DND-41 (cell line): Measurements from ENCODE around the gene TEAD1.

Experiments
- EZH2 ChIP-seq: IDR thresholded peaks from 3 replicates; pipeline ENCODE4 v1.6.1; 2012; ENCODE audit warnings: borderline replicate concordance, low read depth, mild to moderate bottlenecking, moderate library complexity, low read length, inconsistent platforms; ENCODE audit not compliant: severe bottlenecking
- TF ChIP-seq, protein P1 (sequence below): IDR thresholded peaks from 2 replicates; pipeline ENCODE4 v1.5.1; 2012; ENCODE audit warnings: borderline replicate concordance, low read length, moderate library complexity, mild to moderate bottlenecking; ENCODE audit not compliant: poor library complexity, severe bottlenecking; ENCODE audit errors: extremely low read depth

DNA sequence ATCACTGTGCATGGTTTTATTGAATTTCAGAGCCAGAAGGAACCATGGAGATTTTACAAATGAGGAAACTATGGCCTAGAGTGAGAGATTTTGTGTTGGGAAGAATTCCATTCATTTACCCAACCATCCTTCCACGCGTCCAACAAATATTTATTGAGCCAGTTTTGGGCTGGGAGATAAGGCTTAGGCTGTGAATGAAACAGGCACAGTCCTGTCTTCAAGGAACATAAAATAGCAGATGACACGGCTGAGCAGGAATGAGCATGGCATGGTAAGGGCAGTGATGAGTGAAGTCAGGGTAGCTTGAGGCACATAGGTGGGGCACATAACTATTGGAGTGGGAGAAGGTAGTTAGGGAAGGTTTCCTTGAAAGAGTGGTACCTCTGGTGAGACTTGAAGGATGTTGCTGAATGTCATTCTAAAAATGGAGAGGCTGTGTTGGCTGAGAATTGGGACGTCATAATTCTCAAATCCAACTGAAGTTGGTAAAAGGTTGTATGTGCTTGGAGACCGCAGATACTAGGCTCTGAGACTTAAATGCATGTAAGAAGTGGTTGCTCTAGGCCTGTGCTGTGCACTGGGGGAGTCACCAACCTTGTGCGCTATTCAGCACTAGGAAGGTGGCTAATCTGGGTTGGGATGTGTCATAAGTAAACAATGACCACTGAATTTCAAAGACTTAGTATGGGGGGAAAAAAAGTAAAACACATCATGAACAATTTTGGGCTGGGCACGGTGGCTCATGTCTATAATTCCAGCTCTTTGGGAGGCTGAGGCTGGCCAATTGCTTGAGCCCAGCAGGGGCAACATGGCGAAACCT lies 51.9 kb downstream of the TEAD1 start:
- TF ChIP-seq, protein P1, sequence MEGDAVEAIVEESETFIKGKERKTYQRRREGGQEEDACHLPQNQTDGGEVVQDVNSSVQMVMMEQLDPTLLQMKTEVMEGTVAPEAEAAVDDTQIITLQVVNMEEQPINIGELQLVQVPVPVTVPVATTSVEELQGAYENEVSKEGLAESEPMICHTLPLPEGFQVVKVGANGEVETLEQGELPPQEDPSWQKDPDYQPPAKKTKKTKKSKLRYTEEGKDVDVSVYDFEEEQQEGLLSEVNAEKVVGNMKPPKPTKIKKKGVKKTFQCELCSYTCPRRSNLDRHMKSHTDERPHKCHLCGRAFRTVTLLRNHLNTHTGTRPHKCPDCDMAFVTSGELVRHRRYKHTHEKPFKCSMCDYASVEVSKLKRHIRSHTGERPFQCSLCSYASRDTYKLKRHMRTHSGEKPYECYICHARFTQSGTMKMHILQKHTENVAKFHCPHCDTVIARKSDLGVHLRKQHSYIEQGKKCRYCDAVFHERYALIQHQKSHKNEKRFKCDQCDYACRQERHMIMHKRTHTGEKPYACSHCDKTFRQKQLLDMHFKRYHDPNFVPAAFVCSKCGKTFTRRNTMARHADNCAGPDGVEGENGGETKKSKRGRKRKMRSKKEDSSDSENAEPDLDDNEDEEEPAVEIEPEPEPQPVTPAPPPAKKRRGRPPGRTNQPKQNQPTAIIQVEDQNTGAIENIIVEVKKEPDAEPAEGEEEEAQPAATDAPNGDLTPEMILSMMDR: no peak
- TF ChIP-seq EZH2: no peak
